WTC11 (cell line): Measurements from ENCODE around the gene LRRC7. TPM values are rescaled to one million over a fixed set of nuclear protein-coding genes. Genes with fewer than 3 reads are reported as not detected.
A peak's percentile ranks its signal among the peaks of the same experiment; 100 is the strongest.

Experiments used
- ATAC-seq: fragments of 200-7000 bp; cut with Tn5 transposase; 2 replicates; pipeline ENCODE4 v1.10.0; 2021; ENCODE audit warnings: mild to moderate bottlenecking, moderate library complexity
- CTCF ChIA-PET: fragments of 300-600 bp; sonication (Branson Sonifier 250); formaldehyde crosslinking; loops from one replicate; lab custom pipeline; 2021; ENCODE audit warnings: antibody characterized with exemption; lab: Charles Lee
- POLR2A ChIA-PET: fragments of 350-600 bp; sonication (Branson Sonifier 250); formaldehyde crosslinking; loops from one replicate; lab custom pipeline; 2021; ENCODE audit warnings: antibody characterized with exemption; lab: Charles Lee
- DNase-seq: peaks from one replicate; pipeline ENCODE4 v3.0.0; 2021; ENCODE audit warnings: low spot score
- H3K27ac Mint-ChIP-seq: 2 replicates; pipeline ENCODE4 v1.8.0; 2021; ENCODE audit warnings: mixed read lengths
- H3K27me3 Mint-ChIP-seq: 2 replicates; pipeline ENCODE4 v1.8.0; 2021; ENCODE audit warnings: low read depth, mild to moderate bottlenecking, moderate library complexity, mixed read lengths
- H3K36me3 Mint-ChIP-seq: 2 replicates; pipeline ENCODE4 v1.8.0; 2021; ENCODE audit warnings: mixed read lengths
- H3K4me1 Mint-ChIP-seq: 2 replicates; pipeline ENCODE4 v1.8.0; 2022; ENCODE audit warnings: mixed read lengths
- H3K4me3 Mint-ChIP-seq: 2 replicates; pipeline ENCODE4 v1.8.0; 2021; ENCODE audit warnings: mild to moderate bottlenecking, moderate library complexity, mixed read lengths
- H3K9me3 Mint-ChIP-seq: 2 replicates; pipeline ENCODE4 v1.8.0; 2021; ENCODE audit warnings: mixed read lengths
- ATF3 ChIP-seq: sonication (generic); formaldehyde crosslinking; conservative IDR thresholded peaks from 2 replicates; pipeline ENCODE4 v1.8.1; 2022; ENCODE audit warnings: mild to moderate bottlenecking, missing genetic modification reagents
- CBFB ChIP-seq: sonication (generic); formaldehyde crosslinking; IDR thresholded peaks from 2 replicates; pipeline ENCODE4 v1.8.1; 2022; ENCODE audit warnings: mild to moderate bottlenecking, low read depth, missing genetic modification reagents
- CTCF ChIP-seq: fragments of 200-600 bp; IDR thresholded peaks from 2 replicates; pipeline ENCODE4 v1.8.0; 2022; ENCODE audit warnings: antibody characterized with exemption
- E2F5 ChIP-seq: sonication (generic); formaldehyde crosslinking; IDR thresholded peaks from 2 replicates; pipeline ENCODE4 v1.8.1; 2022; ENCODE audit warnings: mild to moderate bottlenecking, moderate library complexity, missing genetic modification reagents
- EMX1 ChIP-seq: fragments of 250-450 bp; sonication (Bioruptor Pico); IDR thresholded peaks from 2 replicates; pipeline ENCODE4 v1.8.0; 2021; ENCODE audit warnings: mild to moderate bottlenecking
- ETV6 ChIP-seq: sonication (generic); formaldehyde crosslinking; IDR thresholded peaks from 2 replicates; pipeline ENCODE4 v1.8.1; 2022; ENCODE audit warnings: mild to moderate bottlenecking, missing genetic modification reagents
- HMGXB4 ChIP-seq: sonication (generic); formaldehyde crosslinking; IDR thresholded peaks from 2 replicates; pipeline ENCODE4 v1.8.1; 2023; ENCODE audit warnings: mild to moderate bottlenecking, moderate library complexity, missing genetic modification reagents
- MAX ChIP-seq: sonication (generic); formaldehyde crosslinking; IDR thresholded peaks from 2 replicates; pipeline ENCODE4 v1.8.0; 2022; ENCODE audit warnings: mild to moderate bottlenecking, missing genetic modification reagents
- MLX ChIP-seq: sonication (generic); formaldehyde crosslinking; IDR thresholded peaks from 2 replicates; pipeline ENCODE4 v1.8.1; 2023; ENCODE audit warnings: mild to moderate bottlenecking, missing genetic modification reagents, moderate library complexity
- NFE2L1 ChIP-seq: sonication (generic); formaldehyde crosslinking; IDR thresholded peaks from 2 replicates; pipeline ENCODE4 v1.8.1; 2023; ENCODE audit warnings: missing genetic modification reagents
- STAT6 ChIP-seq: sonication (generic); formaldehyde crosslinking; conservative IDR thresholded peaks from 2 replicates; pipeline ENCODE4 v1.8.1; 2023; ENCODE audit warnings: mild to moderate bottlenecking, low read depth, missing genetic modification reagents, moderate library complexity
- TEAD1 ChIP-seq: sonication (generic); formaldehyde crosslinking; IDR thresholded peaks from 2 replicates; pipeline ENCODE4 v1.8.0; 2022; ENCODE audit warnings: mild to moderate bottlenecking, missing genetic modification reagents
- ZNF219 ChIP-seq: sonication (generic); formaldehyde crosslinking; IDR thresholded peaks from 2 replicates; pipeline ENCODE4 v1.8.0; 2023; ENCODE audit warnings: missing genetic modification reagents, mild to moderate bottlenecking, borderline replicate concordance
- total RNA-seq: library from RNA; stranded (reverse); gene quantifications from 3 replicates; pipeline ENCODE4 v1.2.3, GENCODE V29; 2021

LRRC7 gene
- total RNA-seq, 1 experiment from 2014 or later, result not detected

- no peak for TF ChIP-seq MAX
These were observed 209.7 kb downstream of the LRRC7 start (continued) for GRCh38 chr1:69777423-69777822.

- ChIA-PET POLR2A (no interaction called here), CTCF (no interaction called here)
- Mint-ChIP-seq H3K4me3 (no peak overlapping the region), H3K27ac (no peak overlapping the region), H3K4me1 (no peaks in the 10 kb centered on the region), H3K36me3 (no peaks in the 10 kb centered on the region), H3K9me3 (no peaks in the 10 kb centered on the region), H3K27me3 (no peaks in the 10 kb centered on the region)
- no peak for DNase-seq
- no peak for TF ChIP-seq ETV6 (CRISPR knock-in tag)
- no peak for TF ChIP-seq ZNF219 (CRISPR knock-in tag)
- TF ChIP-seq TEAD1 (CRISPR knock-in tag), result no peak
- no peak for TF ChIP-seq EMX1 (CRISPR knock-in tag)
- no peak for TF ChIP-seq CBFB (CRISPR knock-in tag)
- TF ChIP-seq NFE2L1 (CRISPR knock-in tag), result no peak
- TF ChIP-seq HMGXB4, result no peak
- TF ChIP-seq E2F5, result no peak
- ATAC-seq, result no peak
These were observed 210.2 kb downstream of the LRRC7 start for GRCh38 chr1:69777971-69778370.

- POLR2A ChIA-PET, result interaction anchor here (0.5 kb wide), 1 partner anchor 633 kb away, joined by 7 read pairs; no protein-coding TSS in a partner anchor
These were observed 219.4 kb downstream of the LRRC7 start for GRCh38 chr1:69787151-69787550.

GRCh38 chr1:69791311-69791710 is 223.6 kb downstream of the LRRC7 start:
- Mint-ChIP-seq H3K9me3 (no peaks in the 10 kb centered on the region), H3K4me3 (no peak overlapping the region), H3K36me3 (no peaks in the 10 kb centered on the region), H3K4me1 (no peaks in the 10 kb centered on the region), H3K27me3 (no peaks in the 10 kb centered on the region; the same call in 1 of the 2 replicates), H3K27ac (no peak overlapping the region)
- ChIA-PET CTCF (no interaction called here), POLR2A (no interaction called here)
- ATAC-seq (no peak), DNase-seq (no peak)
- TF ChIP-seq MLX (CRISPR knock-in tag) (no peak), STAT6 (CRISPR knock-in tag) (no peak)

More at GRCh38 chr1:69787151-69787550, 219.4 kb downstream of the LRRC7 start:
- no peaks in the 10 kb centered on the region for H3K4me1 Mint-ChIP-seq
- no peaks in the 10 kb centered on the region for H3K36me3 Mint-ChIP-seq
- CTCF ChIA-PET, result interaction anchor here (0.5 to 1.6 kb wide), 6 partner anchors 19 to 728 kb away, joined by 3 to 4 read pairs (median 4); partner anchors contain the start of gene LRRC7
- H3K27me3 Mint-ChIP-seq, result no peaks in the 10 kb centered on the region
- H3K9me3 Mint-ChIP-seq, result no peaks in the 10 kb centered on the region
- peak; percentile 55 for DNase-seq
- no peak overlapping the region for H3K4me3 Mint-ChIP-seq
- H3K27ac Mint-ChIP-seq, result no peak overlapping the region; the same call in 1 of the 2 replicates
- ATAC-seq, result peak; percentile 60
- TF ChIP-seq CTCF, result peak; percentile 19; the same call in 1 of the 2 replicates
- no peak for TF ChIP-seq ATF3 (CRISPR knock-in tag)
- TF ChIP-seq, all 79 proteins: peak for 1
